OCI-LY7 (cell line): ENCODE results near the gene TIMP3. TPM values are rescaled to one million over a fixed set of nuclear protein-coding genes. Genes with fewer than 3 reads are reported as not detected.

Source experiments
- BruUV-seq: library from RNA; stranded (reverse); fragments of 400-500 nt; replicated peaks from 2 replicates; lab custom pipeline; 2021; lab: Mats Ljungman, UMichigan
- CTCF ChIA-PET: fragments of 300-600 bp; sonication (Branson Sonifier 250); formaldehyde crosslinking; loops from one replicate; lab custom pipeline; 2022; ENCODE audit warnings: antibody characterized with exemption; ENCODE audit not compliant: unreplicated experiment; lab: Charles Lee
- POLR2A ChIA-PET: fragments of 300-600 bp; sonication (Branson Sonifier 250); formaldehyde crosslinking; loops from one replicate; lab custom pipeline; 2022; ENCODE audit warnings: antibody characterized with exemption; lab: Charles Lee
- DNase-seq: peaks from one replicate; pipeline ENCODE4 v3.0.0-alpha.2; 2015; ENCODE audit warnings: low spot score
- H2AFZ ChIP-seq: fragments of 200-600 bp; sonication (generic), shearing (Covaris generic); 2 replicates; pipeline ENCODE4 v1.6.1; 2014; ENCODE audit warnings: mild to moderate bottlenecking, antibody characterized with exemption, low read length, moderate library complexity
- H3K27ac ChIP-seq: fragments of 200-600 bp; sonication (generic); 2 replicates; pipeline ENCODE4 v1.5.1; 2014; ENCODE audit warnings: mixed run types, low read depth, mild to moderate bottlenecking, moderate library complexity, low read length, inconsistent platforms; ENCODE audit not compliant: poor library complexity, severe bottlenecking
- H3K36me3 ChIP-seq: fragments of 200-600 bp; sonication (generic); 2 replicates; pipeline ENCODE4 v1.6.1; 2014; ENCODE audit warnings: mild to moderate bottlenecking, antibody characterized with exemption, low read length, moderate library complexity, mixed read lengths; ENCODE audit not compliant: insufficient read depth
- H3K4me1 ChIP-seq: fragments of 200-600 bp; sonication (generic); 2 replicates; pipeline ENCODE4 v1.5.1; 2014; ENCODE audit warnings: mild to moderate bottlenecking, low read length; ENCODE audit not compliant: insufficient read depth, poor library complexity, severe bottlenecking
- H3K4me2 ChIP-seq: fragments of 200-600 bp; sonication (generic); 2 replicates; pipeline ENCODE4 v1.6.1; 2014; ENCODE audit warnings: mild to moderate bottlenecking, low read length
- H3K4me3 ChIP-seq: fragments of 200-600 bp; sonication (generic); 2 replicates; pipeline ENCODE4 v1.5.1; 2014; ENCODE audit warnings: mild to moderate bottlenecking, low read depth, low read length; ENCODE audit not compliant: poor library complexity, severe bottlenecking
- H3K79me2 ChIP-seq: fragments of 200-600 bp; sonication (generic); 2 replicates; pipeline ENCODE4 v1.6.1; 2016; ENCODE audit warnings: low read depth, mild to moderate bottlenecking, low read length, moderate library complexity, mixed read lengths; ENCODE audit not compliant: insufficient read depth
- H3K9me2 ChIP-seq: fragments of 200-600 bp; sonication (generic); 2 replicates; pipeline ENCODE4 v1.6.1; 2016; ENCODE audit warnings: mild to moderate bottlenecking, low read length, mixed read lengths; ENCODE audit not compliant: insufficient read depth
- H3K9me3 ChIP-seq: fragments of 200-600 bp; sonication (generic); 2 replicates; pipeline ENCODE4 v1.6.1; 2014; ENCODE audit warnings: mild to moderate bottlenecking, mixed run types, low read length, mixed read lengths
- H4K20me1 ChIP-seq: fragments of 200-600 bp; sonication (generic); 2 replicates; pipeline ENCODE4 v1.6.1; 2014; ENCODE audit warnings: mild to moderate bottlenecking, antibody characterized with exemption, low read length, moderate library complexity, mixed read lengths; ENCODE audit not compliant: insufficient read depth
- CTCF ChIP-seq: fragments of 200-600 bp; sonication (generic); conservative IDR thresholded peaks from 2 replicates; pipeline ENCODE4 v1.5.1; 2014; ENCODE audit warnings: mild to moderate bottlenecking, antibody characterized with exemption, low read length, moderate library complexity, mixed read lengths
- EZH2phosphoT487 ChIP-seq: fragments of 200-600 bp; sonication (generic); IDR thresholded peaks from 2 replicates; pipeline ENCODE4 v1.6.1; 2018; ENCODE audit warnings: low read depth, borderline replicate concordance, mild to moderate bottlenecking, mixed run types, antibody characterized with exemption, low read length, moderate library complexity, mixed read lengths
- intact Hi-C: fragments of 100-400 bp; cut with micrococcal nuclease; formaldehyde crosslinking; loops from one replicate; pipeline ENCODE4 v1.10.0; 2022; ENCODE audit not compliant: unreplicated experiment
- total RNA-seq, 2 experiments: library from RNA; depleted of rRNA in 1 of 2; stranded (reverse); fragments of >200 nt in 1 of 2; shearing (Covaris generic) in 1 of 2; gene quantifications; 2 replicates each; pipeline ENCODE4 v1.2.3, GENCODE V29; 2014 to 2022

TIMP3 gene
- total RNA-seq, 2 experiments from 2014 or later, result not detected

DNA sequence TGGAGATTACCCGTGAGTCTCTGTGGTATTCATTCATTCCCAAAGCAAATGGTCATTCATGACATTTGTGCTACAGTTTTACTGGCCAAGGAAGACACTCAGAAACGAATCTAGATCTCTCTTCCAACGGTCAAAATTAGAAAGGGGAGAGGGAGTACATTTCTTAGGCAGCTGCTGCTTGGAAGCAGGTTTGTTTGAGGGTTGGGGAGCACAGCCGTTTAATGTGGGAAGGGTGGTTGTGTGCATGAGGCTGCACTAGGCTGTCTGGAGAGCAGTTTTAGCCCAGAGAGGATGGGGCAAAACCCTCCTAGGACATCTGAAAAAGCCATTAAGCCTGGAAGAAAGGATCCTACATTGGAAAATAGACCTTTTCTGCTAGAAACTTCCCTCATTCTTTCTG, 29.7 kb upstream of the TIMP3 start:
- TF ChIP-seq EZH2phosphoT487, result no peak
- TF ChIP-seq CTCF, result no peak
- no peaks in the 10 kb centered on the region for H3K9me2 ChIP-seq
- H3K36me3 ChIP-seq, result no peaks in the 10 kb centered on the region
- BruUV-seq, result no TSS peak
- no peak overlapping the region for H2AFZ ChIP-seq
- no peaks in the 10 kb centered on the region for H3K79me2 ChIP-seq
- no peak for DNase-seq
- H4K20me1 ChIP-seq, result no peaks in the 10 kb centered on the region
- no peaks in the 10 kb centered on the region for H3K9me3 ChIP-seq
- no peak overlapping the region for H3K27ac ChIP-seq
- H3K4me1 ChIP-seq, result no peaks in the 10 kb centered on the region
- H3K4me2 ChIP-seq, result no peak overlapping the region
- ChIA-PET POLR2A (no interaction called here), CTCF (no interaction called here)
- intact Hi-C loops, result no loop called here
- H3K4me3 ChIP-seq, result no peak overlapping the region

DNA sequence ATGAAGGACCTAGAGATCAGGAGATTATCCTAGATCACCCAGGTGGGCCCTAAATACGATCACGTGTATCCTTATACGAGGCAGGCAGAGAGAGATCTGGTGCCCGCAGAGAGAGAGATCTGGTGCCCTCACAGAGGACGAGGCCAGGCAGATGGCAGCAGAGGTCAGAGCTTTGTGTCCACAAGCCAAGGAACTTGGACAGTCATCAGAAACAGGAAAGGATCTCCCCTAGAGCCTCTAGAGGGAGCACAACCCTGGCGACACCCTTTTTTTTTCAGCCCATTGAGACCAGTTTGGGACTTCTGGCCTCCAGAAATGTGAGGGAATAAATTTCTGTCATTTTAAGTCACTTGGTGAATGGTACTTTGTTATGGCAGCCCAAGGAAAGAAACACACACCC, 25.5 kb upstream of the TIMP3 start:
- Histone ChIP-seq H2AFZ (no peak overlapping the region), H3K4me1 (no peaks in the 10 kb centered on the region), H3K36me3 (no peaks in the 10 kb centered on the region), H4K20me1 (no peaks in the 10 kb centered on the region), H3K79me2 (no peaks in the 10 kb centered on the region), H3K4me2 (no peak overlapping the region), H3K4me3 (no peak overlapping the region), H3K9me2 (no peaks in the 10 kb centered on the region), H3K27ac (no peak overlapping the region), H3K9me3 (no peaks in the 10 kb centered on the region)
- peak; percentile 2 for DNase-seq
- intact Hi-C loops, result no loop called here
- TF ChIP-seq CTCF (peak; percentile 69), EZH2phosphoT487 (no peak)
- CTCF ChIA-PET, result no interaction called here
- POLR2A ChIA-PET, result no interaction called here
- BruUV-seq, result no TSS peak

DNA sequence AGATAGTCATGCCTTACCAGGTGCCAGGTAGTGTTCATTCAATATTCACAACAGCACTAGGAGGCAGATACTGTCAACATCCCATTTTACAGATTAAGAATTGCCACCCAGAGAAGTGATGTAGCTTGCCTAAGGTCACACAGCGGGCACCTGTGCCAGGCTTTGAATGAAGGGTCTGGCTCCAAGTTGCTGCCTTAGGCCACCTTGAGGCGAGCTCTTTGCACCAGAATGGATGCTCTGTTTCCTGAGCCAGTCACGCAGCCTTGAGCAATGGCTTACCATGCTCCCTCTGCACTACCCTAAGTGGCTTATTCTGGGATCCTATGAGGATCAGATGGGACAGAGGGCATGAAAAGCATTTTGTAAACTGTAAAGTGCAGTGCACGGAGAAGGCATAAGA, 25.1 kb upstream of the TIMP3 start:
- H3K27ac ChIP-seq, result no peak overlapping the region
- H4K20me1 ChIP-seq, result no peaks in the 10 kb centered on the region
- H3K79me2 ChIP-seq, result no peaks in the 10 kb centered on the region
- TF ChIP-seq EZH2phosphoT487 (no peak), CTCF (no peak; the same call in 1 of the 2 replicates)
- H2AFZ ChIP-seq, result no peak overlapping the region
- intact Hi-C loops, result no loop called here
- POLR2A ChIA-PET, result no interaction called here
- BruUV-seq, result no TSS peak
- H3K4me1 ChIP-seq, result no peaks in the 10 kb centered on the region
- no peak overlapping the region for H3K4me3 ChIP-seq
- CTCF ChIA-PET, result no interaction called here
- no peaks in the 10 kb centered on the region for H3K9me3 ChIP-seq
- no peaks in the 10 kb centered on the region for H3K36me3 ChIP-seq
- no peak for DNase-seq
- H3K9me2 ChIP-seq, result no peaks in the 10 kb centered on the region
- no peak overlapping the region for H3K4me2 ChIP-seq
